Heart left ventricle (tissue), 13 donors: Measurements from ENCODE around the gene ZFR2.

Source experiments
- CTCF ChIP-seq, 12 donors: fragments of 200-600 bp; sonication (generic) in 4 of 12; IDR thresholded peaks; one replicate each; pipeline versions ENCODE4 v1.5.0 to v1.8.0; 2018 to 2022; ENCODE audit warnings: antibody characterized with exemption in 12 of 12, mild to moderate bottlenecking in 5 of 12
- POLR2A ChIP-seq, 2 donors: fragments of 450-650 bp; IDR thresholded peaks; one replicate each; pipeline ENCODE4 v1.6.1; 2017; ENCODE audit warnings: antibody characterized with exemption in 2 of 2, mild to moderate bottlenecking in 2 of 2, moderate library complexity in 2 of 2
- donor health status: ischemic (EF 13 %, LVEDD 7.1; RV severe dilation, severe dysfunction).
- donor health status: DM: no; HTN: yes; CAD: no.
- donor health status: DM: no; HTN: no; CAD: no.
- donor health status: ischemic (EF 25% LVEDD 6.9; RV normal size, moderate dysfunction).
- donor health status: ischemic (EF 25% LVEDD 5.7; RV mildly dilated, moderate dysfunction).
- donor health status: ischemic (EF 35%, LVEDD 5.7; RV mildly dilated, moderate dysfunction).
- donor health status: nonischemic (EF 11% LVEDD 7.7; RV severe dilation, severe dysfunction).
- donor health status: DM: yes; HTN: yes; CAD: no.
- donor health status: PGD.
- donor health status: ischemic (EF 29% LVEDD 5.4; RV normal size, mild dysfunction).
- donor health status: nonischemic (EF 23%, LVEDD 6.1; RV moderate dilation, normal function).

GRCh38 chr19:3762130-3762473 is 106.7 kb downstream of the ZFR2 start:
- TF ChIP-seq CTCF (IDR thresholded peaks at IDR 0.05) (no peak), POLR2A (IDR thresholded peaks at IDR 0.05) (no peak)
